ENCODE data around the gene RPL7A. TPM values are rescaled to one million over a fixed set of nuclear protein-coding genes. Genes with fewer than 3 reads are reported as not detected.

Gene RPL7A
- polyA plus RNA-seq, 1 donor, result 2,437 TPM

DNA sequence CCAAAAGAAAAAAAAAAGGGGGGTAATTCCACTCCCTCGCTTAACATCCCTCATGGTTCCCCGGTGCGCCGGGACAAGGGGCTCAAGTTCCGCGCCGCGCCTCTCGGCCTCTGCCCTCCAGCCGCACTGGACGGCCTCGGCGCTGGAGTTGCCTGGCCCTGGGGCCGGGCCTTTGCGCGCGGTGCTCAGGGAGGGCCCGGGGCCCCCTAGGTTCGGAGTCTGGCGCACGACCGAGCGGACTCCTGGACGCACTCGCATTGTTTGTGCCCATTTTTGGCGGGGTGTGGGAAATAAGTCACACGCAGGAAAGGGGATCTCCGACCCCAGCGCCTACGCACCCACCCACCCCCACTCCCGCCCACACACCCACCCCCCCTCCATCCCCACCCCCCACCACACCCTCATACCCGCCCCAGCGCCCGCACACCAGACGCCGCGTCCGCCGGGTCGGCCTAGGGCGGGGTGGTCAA, 468 bp upstream of the RPL7A start:
- no peak for DNase-seq (ENCODE audit: low read depth)

- no peak for DNase-seq (ENCODE audit: low read depth)
Measured at GRCh38 chr9:133348718-133349573, 928 bp downstream of the RPL7A start.

DNA sequence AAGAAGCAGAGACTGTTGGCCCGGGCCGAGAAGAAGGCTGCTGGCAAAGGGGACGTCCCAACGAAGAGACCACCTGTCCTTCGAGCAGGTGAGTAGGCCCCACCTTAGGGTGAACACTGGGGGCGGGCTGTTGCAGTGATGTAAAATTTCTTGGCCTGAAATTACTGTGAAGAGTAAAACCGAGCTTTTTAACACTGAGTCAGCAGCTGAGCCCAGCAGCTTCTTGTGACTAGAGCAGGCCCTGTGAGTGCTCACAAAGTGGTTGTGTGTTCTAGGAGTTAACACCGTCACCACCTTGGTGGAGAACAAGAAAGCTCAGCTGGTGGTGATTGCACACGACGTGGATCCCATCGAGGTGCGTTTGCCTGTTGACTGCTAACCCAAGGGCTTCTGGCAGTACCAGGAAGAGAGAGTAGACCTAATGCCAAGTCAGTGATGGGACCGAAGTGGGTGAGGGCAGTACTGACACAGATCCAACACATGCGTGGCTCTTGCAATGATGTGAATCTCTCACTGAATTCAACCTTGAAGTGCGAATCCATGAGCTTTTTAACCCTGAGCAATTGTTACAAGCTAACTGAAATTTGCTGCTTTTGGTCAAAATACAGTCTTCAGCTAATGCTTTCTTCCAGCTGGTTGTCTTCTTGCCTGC, 2.1 kb downstream of the RPL7A start:
- no peak for DNase-seq (ENCODE audit: low read depth)

- DNase-seq (ENCODE audit: low read depth), result no peak
Measured at GRCh38 chr9:133351526-133351907, 3.5 kb downstream of the RPL7A start.

DNA sequence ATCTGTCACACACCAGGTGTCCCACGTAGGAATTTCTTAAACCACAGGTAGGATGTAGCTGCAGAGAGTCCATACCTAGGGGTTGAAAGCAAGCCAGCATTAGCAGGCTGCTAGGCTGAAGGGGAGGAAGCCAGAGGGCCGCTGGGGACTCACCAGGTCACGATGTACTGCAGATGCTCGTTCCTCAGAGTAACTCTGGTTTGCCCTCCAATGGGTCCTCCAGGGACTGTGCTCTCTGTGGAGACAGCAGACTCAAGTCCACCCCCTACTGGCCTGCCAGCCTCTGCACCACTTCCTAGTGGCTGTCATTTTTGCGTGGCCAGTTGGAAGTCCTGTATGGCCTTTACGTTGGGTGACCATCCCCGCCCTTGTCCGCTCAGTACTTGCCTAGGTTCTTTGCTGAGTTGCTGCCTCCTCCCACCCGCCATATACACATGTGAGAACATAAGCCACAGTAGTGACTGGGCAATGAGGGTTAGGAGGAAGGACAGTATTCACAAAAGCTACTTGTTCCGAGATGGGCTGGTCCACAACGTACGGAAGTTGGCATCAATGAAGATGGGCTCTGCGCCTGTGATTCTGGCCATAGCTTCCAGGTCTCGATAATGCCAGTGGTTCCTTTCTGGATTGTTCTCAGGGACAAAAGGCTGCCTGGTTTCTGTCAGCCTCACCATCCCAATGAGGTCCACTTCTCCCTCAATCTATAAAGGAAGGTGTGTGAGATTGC, 4.1 kb downstream of the RPL7A start:
- DNase-seq (ENCODE audit: low read depth), result no peak

- DNase-seq (ENCODE audit: low read depth), result no peak
Measured at GRCh38 chr9:133352635-133353340, 4.8 kb downstream of the RPL7A start.

GRCh38 chr9:133353548-133353947, 5.5 kb downstream of the RPL7A start:
- DNase-seq (ENCODE audit: low read depth), result no peak

DNA sequence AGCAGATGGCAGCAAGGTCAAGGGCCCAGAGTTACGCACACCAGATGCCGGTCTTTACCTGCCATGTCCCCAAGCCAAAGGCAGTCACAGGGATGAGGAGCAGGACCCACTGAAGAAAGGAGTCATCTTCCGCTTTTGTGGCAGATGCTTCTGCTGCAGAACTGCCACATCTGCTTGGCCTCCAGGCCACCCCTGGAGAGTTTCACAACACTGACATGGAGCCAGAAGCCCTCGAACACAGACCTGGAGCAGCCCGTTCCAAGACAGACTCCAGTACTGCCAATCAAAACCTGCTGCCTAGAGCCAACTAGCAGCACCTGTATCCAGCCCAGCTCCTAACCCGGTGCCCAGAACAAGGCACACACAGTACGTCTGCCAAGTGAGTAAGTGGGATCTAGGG, 6.7 kb downstream of the RPL7A start:
- DNase-seq (ENCODE audit: low read depth), result no peak

DNA sequence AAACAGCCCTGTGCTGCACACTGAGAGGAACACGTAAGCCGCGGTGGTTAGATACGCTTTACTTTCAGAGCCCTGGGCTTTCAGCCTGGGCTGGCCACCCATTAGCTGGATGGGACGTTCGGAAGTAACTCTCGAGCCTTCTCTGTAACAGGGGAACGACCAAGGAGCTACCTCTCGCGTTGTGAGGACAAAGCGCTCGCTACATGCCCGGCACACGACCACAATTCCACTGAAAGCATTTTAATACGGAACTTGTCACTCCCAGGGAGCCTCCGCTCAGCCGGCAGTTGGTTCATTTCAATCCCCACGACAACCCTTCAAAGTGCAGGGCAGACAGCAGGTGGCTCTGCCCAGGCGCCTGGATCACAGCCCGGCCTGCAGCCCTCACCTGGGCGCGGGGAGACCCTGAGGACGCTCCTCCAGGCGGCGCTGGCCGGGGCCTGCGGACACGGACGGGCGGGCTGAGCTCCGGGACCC, 7.9 kb downstream of the RPL7A start:
- no peak for DNase-seq (ENCODE audit: low read depth)

GRCh38 chr9:133356391-133357091, 8.5 kb downstream of the RPL7A start, which contains the start of the genes SURF1 and SURF2:
SURF1 (minus strand) TSS chr9:133356487; CDS start chr9:133356453, 34 bp downstream.
SURF2 (plus strand) TSS chr9:133356550; CDS start chr9:133356593, 43 bp downstream.
- DNase-seq (ENCODE audit: low read depth), result no peak

DNA sequence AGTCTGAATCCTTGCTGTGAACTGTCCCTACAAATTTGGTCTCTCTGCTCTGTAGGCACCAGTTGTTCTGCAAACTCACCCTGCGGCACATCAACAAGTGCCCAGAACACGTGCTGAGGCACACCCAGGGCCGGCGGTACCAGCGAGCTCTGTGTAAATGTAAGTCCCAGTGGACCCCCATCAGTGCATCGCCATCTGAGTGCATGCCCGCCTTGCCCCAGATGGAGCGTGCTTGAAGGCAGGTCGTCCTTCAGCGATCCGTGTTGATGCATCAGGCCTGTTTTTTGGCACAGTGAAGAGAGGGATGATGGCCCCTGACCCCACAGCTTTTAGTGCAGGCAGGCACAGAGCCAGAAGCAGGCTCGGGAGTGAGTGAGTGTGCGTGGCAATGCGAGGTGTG, 9.6 kb downstream of the RPL7A start:
- DNase-seq (ENCODE audit: low read depth), result no peak

GRCh38 chr9:133359399-133360175, 11.6 kb downstream of the RPL7A start:
- no peak for DNase-seq (ENCODE audit: low read depth)

GRCh38 chr9:133360400-133361393, 12.7 kb downstream of the RPL7A start:
- no peak for DNase-seq (ENCODE audit: low read depth)

DNA sequence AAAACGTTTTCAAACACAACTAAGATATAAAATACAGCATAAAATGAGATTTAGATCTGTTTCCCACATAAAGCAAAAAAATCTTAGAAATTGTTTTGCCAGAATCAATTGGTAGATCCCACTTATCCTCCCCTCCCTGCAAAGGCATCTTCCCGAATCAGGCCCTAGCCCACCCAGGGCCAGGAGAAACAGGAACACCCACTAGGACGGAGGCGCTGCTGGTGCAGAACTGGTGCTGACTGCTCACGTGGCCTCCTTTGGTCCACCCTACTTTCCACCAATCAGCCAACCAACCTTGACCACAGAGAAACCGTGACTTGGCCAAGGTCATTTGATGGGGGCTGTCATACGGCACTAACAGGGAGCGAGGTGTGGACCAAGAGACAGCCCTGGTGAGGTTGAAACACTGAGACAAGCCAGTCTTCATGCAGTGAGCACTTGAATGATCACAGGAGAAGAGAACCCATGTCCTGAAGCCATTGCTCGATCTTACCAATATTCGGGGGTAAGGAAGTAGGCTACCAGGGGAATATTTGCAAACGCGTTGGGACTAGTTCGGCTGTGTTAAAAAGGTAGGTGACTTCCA, 13.6 kb downstream of the RPL7A start:
- DNase-seq (ENCODE audit: low read depth), result no peak

GRCh38 chr9:133362359-133363044, 14.5 kb downstream of the RPL7A start:
- no peak for DNase-seq (ENCODE audit: low read depth)

DNA sequence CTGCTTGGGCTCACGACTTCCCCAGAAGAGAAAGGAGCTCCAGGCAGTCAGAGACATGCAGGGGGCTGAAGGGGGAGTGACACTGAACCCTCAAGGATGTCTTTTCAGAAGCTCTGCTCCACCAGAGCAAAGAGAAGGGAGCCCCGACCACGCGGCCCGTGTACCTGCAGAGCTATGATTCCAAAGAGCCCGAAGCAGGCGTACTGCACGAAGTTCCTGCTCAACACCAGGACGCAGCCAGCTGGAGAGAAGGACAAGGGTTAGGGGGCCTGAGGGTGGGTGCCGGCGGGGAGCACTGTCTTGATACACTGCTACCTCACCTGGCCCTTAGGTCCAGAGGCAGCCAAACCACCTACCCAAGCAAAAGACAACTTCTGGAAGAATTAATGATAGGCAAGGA, 18.4 kb downstream of the RPL7A start:
- no peak for DNase-seq (ENCODE audit: low read depth)

DNA sequence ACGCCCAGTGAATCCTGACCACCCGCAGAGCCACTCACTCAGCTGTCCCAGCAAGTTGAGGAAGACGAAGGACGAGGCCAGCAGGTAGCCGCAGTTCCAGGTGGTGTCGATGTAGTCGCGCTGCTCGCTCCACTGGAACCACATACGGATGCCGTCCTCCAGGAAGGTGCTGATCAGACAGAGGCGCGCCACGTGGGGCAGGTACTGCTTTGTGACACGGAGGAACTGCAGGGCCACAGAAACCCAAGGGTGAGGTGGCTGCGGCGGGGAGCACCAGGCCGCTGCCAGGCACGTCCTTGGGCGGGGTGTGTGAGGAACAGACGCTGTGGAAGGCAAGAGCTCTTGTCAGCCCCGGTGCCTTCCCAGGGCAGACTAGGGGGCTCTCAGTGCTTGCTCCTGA, 19.2 kb downstream of the RPL7A start:
- no peak for DNase-seq (ENCODE audit: low read depth)

DNA sequence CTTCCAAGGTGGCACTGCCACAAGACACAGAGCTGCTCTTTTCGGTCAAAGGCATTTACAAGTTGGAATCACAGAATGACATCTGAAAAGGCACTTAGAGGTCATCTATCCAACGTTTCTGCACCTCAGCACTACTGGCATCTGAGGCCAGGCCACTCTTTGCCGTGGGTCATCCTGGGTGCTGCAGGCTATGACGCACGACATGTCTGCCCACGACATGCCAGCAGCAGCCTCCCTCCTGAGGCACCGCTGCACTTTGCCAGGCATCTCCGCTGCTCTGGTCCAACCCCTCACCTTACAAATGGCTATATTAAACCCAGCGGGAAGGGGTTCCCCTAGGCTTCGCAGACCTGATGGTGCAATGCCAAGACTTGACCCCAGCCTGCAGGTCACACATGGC, 19.8 kb downstream of the RPL7A start:
- no peak for DNase-seq (ENCODE audit: low read depth)

Data from forelimb muscle (tissue), 1 donor.